Measurements from ENCODE around the gene PRMT7.

DNA sequence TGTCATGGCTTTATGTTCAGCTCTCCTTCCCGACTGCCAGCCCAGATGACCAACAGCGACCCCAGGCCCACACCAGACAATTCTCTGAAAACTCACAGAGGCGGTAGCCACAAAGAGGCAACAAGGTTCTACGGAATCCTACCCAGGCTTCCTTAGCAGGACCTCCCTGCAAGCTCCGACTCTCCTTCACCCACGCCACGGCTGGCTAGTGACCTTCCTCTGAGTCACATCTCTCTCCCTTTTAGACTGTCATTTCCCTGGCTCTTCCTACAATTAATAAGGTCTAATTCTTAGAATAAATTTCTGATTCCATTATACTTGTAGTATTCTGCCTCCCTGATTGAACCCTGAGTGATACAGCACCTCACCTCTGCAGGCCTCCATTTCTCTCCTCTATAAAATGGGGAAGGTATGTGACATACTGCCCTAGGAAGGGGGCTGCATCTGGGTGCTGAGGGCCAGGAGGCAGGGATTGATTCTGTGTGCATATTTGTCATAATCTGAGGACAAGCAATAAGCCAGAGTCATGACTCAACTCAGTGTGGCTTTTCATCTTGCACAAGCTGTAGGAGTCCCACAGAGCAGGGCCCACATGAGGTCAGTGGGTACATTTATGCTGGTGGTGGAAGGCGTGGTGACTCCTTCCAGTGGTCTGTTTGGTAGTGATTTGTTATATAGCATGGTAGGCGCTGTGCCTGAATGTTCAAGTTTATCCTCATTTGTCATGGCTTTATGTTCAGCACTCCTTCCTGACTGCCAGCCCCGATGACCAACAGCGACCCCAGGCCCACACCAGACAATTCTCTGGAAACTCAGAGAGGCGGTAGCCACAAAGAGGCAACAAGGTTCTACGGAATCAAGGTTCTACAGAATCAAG is 91.3 kb downstream of the PRMT7 start:
- TF ChIP-seq POLR2A (IDR thresholded peaks at IDR 0.05) = no peak
- TF ChIP-seq, protein P1, sequence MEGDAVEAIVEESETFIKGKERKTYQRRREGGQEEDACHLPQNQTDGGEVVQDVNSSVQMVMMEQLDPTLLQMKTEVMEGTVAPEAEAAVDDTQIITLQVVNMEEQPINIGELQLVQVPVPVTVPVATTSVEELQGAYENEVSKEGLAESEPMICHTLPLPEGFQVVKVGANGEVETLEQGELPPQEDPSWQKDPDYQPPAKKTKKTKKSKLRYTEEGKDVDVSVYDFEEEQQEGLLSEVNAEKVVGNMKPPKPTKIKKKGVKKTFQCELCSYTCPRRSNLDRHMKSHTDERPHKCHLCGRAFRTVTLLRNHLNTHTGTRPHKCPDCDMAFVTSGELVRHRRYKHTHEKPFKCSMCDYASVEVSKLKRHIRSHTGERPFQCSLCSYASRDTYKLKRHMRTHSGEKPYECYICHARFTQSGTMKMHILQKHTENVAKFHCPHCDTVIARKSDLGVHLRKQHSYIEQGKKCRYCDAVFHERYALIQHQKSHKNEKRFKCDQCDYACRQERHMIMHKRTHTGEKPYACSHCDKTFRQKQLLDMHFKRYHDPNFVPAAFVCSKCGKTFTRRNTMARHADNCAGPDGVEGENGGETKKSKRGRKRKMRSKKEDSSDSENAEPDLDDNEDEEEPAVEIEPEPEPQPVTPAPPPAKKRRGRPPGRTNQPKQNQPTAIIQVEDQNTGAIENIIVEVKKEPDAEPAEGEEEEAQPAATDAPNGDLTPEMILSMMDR (IDR thresholded peaks at IDR 0.05) = no peak

Measured in upper lobe of left lung (tissue), 4 donors.